ENCODE measurements around the gene CSTPP1. TPM values are rescaled to one million over a fixed set of nuclear protein-coding genes. Genes with fewer than 3 reads are reported as not detected.
"Not testable (repeated sequence)": the region's sequence is repeated elsewhere in the genome, so short reads cannot be mapped to it uniquely, and the experiment has no call there.

The CSTPP1 gene
- total and polyA plus RNA-seq, 2 donors (not counting 3 experiments of a cell fraction or from before 2014, with no cell fraction given): 25.9 to 38.2 TPM

DNA sequence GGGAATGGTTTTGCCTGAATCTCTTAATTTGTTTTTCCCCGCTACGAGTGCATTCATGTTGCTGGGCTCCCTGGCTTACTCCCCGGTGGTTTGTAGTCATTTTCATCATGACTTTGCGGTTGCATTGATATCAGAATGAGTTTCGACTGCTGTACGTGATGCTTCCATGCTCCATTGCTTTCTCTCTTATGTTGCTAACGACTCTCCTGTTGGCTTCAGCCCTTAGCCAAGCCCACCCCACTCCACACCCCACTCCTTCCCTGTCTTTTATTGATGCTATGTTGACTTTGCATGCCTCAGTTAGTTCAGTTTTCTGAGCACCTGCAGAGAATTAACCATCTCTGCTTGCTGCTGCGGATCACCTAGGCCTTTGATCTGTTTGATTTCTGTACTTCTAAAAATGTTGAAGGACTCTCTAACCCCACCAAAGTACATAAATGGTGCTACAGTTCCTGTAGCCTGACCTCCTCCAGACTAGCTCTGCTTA is 174.8 kb downstream of the CSTPP1 start:
- Histone ChIP-seq H4K20me1 (replicated peaks; ENCODE audit: control insufficient read depth, extremely low read depth, insufficient read depth, low read length) (no peaks in the 10 kb centered on the region), H3K4me2 (ENCODE audit: insufficient read depth, low read length) (no peak overlapping the region), H3K4me1 (ENCODE audit: control insufficient read depth, extremely low read depth, insufficient read depth, low read length) (no peaks in the 10 kb centered on the region), H3K9ac (replicated peaks; ENCODE audit: extremely low read depth, insufficient read depth, low read length) (no peak overlapping the region), H3K9me1 (replicated peaks; ENCODE audit: control insufficient read depth, extremely low read depth, insufficient read depth, low read length) (no peaks in the 10 kb centered on the region), H3K27me3 (ENCODE audit: control insufficient read depth in 2 of 2, insufficient read depth in 2 of 2, low read length in 2 of 2) (no peaks in the 10 kb centered on the region), H3K4me3 (replicated peaks in 1 of 3; ENCODE audit: insufficient read depth in 1 of 3, low read depth in 1 of 3, low read length in 3 of 3) (no peak overlapping the region), H3K36me3 (ENCODE audit: control insufficient read depth in 2 of 2, extremely low read depth in 1 of 2, insufficient read depth in 2 of 2, low read length in 2 of 2) (no peaks in the 10 kb centered on the region), H2AFZ (ENCODE audit: low read depth, low read length) (no peak overlapping the region), H3K27ac (ENCODE audit: insufficient read depth, low read depth, low read length) (no peak overlapping the region), H3K79me2 (ENCODE audit: control insufficient read depth, insufficient read depth, low read length) (no peaks in the 10 kb centered on the region), H3K9me3 (replicated peaks; ENCODE audit: control insufficient read depth, insufficient read depth, low read length) (no peaks in the 10 kb centered on the region)
- TF ChIP-seq MYC (IDR thresholded peaks at IDR 0.05; ENCODE audit: low read depth, low read length) (no peak), POLR2AphosphoS5 (IDR thresholded peaks at IDR 0.05; ENCODE audit: insufficient read depth, low read depth, low read length) (no peak), FOS (IDR thresholded peaks at IDR 0.05; ENCODE audit: borderline replicate concordance, insufficient read depth, low read length) (no peak), GATA2 (IDR thresholded peaks at IDR 0.05; ENCODE audit: insufficient read depth, insufficient read length, low read depth, low read length) (no peak), MAX (IDR thresholded peaks at IDR 0.05; ENCODE audit: insufficient read depth, insufficient read length) (no peak), EZH2 (IDR thresholded peaks at IDR 0.05; ENCODE audit: borderline replicate concordance, low read depth, low read length, severe bottlenecking) (no peak)
- TF ChIP-seq, protein P1, sequence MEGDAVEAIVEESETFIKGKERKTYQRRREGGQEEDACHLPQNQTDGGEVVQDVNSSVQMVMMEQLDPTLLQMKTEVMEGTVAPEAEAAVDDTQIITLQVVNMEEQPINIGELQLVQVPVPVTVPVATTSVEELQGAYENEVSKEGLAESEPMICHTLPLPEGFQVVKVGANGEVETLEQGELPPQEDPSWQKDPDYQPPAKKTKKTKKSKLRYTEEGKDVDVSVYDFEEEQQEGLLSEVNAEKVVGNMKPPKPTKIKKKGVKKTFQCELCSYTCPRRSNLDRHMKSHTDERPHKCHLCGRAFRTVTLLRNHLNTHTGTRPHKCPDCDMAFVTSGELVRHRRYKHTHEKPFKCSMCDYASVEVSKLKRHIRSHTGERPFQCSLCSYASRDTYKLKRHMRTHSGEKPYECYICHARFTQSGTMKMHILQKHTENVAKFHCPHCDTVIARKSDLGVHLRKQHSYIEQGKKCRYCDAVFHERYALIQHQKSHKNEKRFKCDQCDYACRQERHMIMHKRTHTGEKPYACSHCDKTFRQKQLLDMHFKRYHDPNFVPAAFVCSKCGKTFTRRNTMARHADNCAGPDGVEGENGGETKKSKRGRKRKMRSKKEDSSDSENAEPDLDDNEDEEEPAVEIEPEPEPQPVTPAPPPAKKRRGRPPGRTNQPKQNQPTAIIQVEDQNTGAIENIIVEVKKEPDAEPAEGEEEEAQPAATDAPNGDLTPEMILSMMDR (IDR thresholded peaks at IDR 0.05; ENCODE audit: extremely low read depth in 1 of 2, insufficient read depth in 1 of 2, low read depth in 1 of 2, low read length in 2 of 2): no peak
- intact Hi-C loops (cut with micrococcal nuclease) (no loop called here), dilution Hi-C loops (cut with MboI; ENCODE audit: extremely low pct_ligation_motif_present, low sequenced_read_pairs) (no loop called here)
- POLR2A ChIA-PET: no interaction called here
- CTCF ChIA-PET: interaction anchor here (0.9 kb wide), 1 partner anchor 225 kb away, joined by 3 read pairs; no protein-coding TSS in a partner anchor
- FAIRE-seq (no peak), DNase-seq (ENCODE audit: low read depth, low spot score) (no peak)
- no TSS peak for BruUV-seq (replicated peaks)

DNA sequence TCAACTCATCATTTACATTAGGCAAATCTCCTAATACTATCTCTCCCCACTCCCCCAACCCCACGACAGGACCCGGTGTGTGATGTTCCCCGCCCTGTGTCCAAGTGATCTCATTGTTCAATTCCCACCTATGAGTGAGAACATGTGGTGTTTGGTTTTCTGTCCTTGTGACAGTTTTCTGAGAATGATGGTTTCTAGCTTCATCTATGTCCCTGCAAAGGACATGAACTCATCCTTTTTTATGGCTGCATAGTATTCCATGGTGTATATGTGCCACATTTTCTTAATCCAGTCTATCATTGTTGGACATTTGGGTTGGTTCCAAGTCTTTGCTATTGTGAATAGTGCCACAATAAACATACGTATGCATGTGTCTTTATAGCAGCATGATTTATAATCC is 176.4 kb downstream of the CSTPP1 start:
- H3K36me3 ChIP-seq (ENCODE audit: control insufficient read depth in 2 of 2, extremely low read depth in 1 of 2, insufficient read depth in 2 of 2, low read length in 2 of 2); CTCF ChIA-PET; H2AFZ ChIP-seq (ENCODE audit: low read depth, low read length); intact Hi-C loops (cut with micrococcal nuclease); H3K4me1 ChIP-seq (ENCODE audit: control insufficient read depth, extremely low read depth, insufficient read depth, low read length); H3K4me2 ChIP-seq (ENCODE audit: insufficient read depth, low read length); H3K79me2 ChIP-seq (ENCODE audit: control insufficient read depth, insufficient read depth, low read length); H4K20me1 ChIP-seq (replicated peaks; ENCODE audit: control insufficient read depth, extremely low read depth, insufficient read depth, low read length); POLR2A ChIA-PET; H3K27ac ChIP-seq (ENCODE audit: insufficient read depth, low read depth, low read length); FAIRE-seq; BruUV-seq (replicated peaks); H3K27me3 ChIP-seq (ENCODE audit: control insufficient read depth in 2 of 2, insufficient read depth in 2 of 2, low read length in 2 of 2); H3K9ac ChIP-seq (replicated peaks; ENCODE audit: extremely low read depth, insufficient read depth, low read length); H3K9me3 ChIP-seq (replicated peaks; ENCODE audit: control insufficient read depth, insufficient read depth, low read length); DNase-seq (ENCODE audit: low read depth, low spot score); H3K9me1 ChIP-seq (replicated peaks; ENCODE audit: control insufficient read depth, extremely low read depth, insufficient read depth, low read length); dilution Hi-C loops (cut with MboI; ENCODE audit: extremely low pct_ligation_motif_present, low sequenced_read_pairs); H3K4me3 ChIP-seq (replicated peaks in 1 of 3; ENCODE audit: insufficient read depth in 1 of 3, low read depth in 1 of 3, low read length in 3 of 3): not testable (repeated sequence)

DNA sequence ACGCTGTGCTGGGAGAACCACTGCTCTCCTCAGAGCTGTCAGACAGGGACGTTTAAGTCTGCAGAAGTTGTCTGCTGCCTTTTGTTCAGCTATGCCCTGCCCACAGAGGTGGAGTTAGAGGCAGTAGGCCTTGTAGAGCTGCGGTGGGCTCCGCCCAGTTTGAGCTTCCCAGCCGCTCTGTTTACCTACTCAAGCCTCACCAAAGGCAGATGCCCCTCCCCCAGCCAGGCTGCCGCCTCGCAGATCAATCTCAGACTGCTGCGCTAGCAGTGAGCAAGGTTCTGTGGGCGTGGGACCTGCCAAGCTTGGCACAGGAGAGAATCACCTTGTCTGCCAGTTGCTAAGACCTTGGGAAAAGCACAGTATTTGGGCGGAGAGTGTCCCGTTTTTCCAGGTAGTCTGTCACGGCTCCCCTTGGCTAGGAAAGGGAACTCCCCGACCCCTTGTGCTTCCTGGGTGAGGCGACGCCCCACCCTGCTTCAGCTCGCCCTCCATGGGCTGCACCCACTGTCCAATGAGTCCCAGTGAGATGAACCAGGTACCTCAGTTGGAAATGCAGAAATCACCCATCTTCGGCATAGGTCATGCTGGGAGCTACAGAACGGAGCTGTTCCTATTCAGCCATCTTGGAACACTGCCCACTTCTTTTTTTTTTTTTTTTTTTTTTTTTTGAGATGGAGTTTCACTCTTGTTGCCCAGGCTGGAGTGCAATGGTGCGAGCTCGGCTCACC is 182.6 kb downstream of the CSTPP1 start:
- intact Hi-C loops (cut with micrococcal nuclease); H2AFZ ChIP-seq (ENCODE audit: low read depth, low read length); H3K9me3 ChIP-seq (replicated peaks; ENCODE audit: control insufficient read depth, insufficient read depth, low read length); H3K27ac ChIP-seq (ENCODE audit: insufficient read depth, low read depth, low read length); BruUV-seq (replicated peaks); H3K4me2 ChIP-seq (ENCODE audit: insufficient read depth, low read length); H3K9me1 ChIP-seq (replicated peaks; ENCODE audit: control insufficient read depth, extremely low read depth, insufficient read depth, low read length); H3K27me3 ChIP-seq (ENCODE audit: control insufficient read depth in 2 of 2, insufficient read depth in 2 of 2, low read length in 2 of 2); H3K4me3 ChIP-seq (replicated peaks in 1 of 3; ENCODE audit: insufficient read depth in 1 of 3, low read depth in 1 of 3, low read length in 3 of 3); H3K79me2 ChIP-seq (ENCODE audit: control insufficient read depth, insufficient read depth, low read length); dilution Hi-C loops (cut with MboI; ENCODE audit: extremely low pct_ligation_motif_present, low sequenced_read_pairs); POLR2A ChIA-PET; H3K9ac ChIP-seq (replicated peaks; ENCODE audit: extremely low read depth, insufficient read depth, low read length); DNase-seq (ENCODE audit: low read depth, low spot score); FAIRE-seq; H3K36me3 ChIP-seq (ENCODE audit: control insufficient read depth in 2 of 2, extremely low read depth in 1 of 2, insufficient read depth in 2 of 2, low read length in 2 of 2); H3K4me1 ChIP-seq (ENCODE audit: control insufficient read depth, extremely low read depth, insufficient read depth, low read length); H4K20me1 ChIP-seq (replicated peaks; ENCODE audit: control insufficient read depth, extremely low read depth, insufficient read depth, low read length): not testable (repeated sequence)
- CTCF ChIA-PET: interaction anchor here (0.7 to 1.1 kb wide), 2 partner anchors 43 to 212 kb away, joined by 3 read pairs; no protein-coding TSS in a partner anchor

Data from endothelial cell of umbilical vein (primary cell).